Measurements from ENCODE around the gene PLAAT3.

PLAAT3 gene

GRCh38 chr11:63567044-63567840 lies 47.0 kb downstream of the PLAAT3 start:
- Histone ChIP-seq H3K4me3 (ENCODE audit: extremely low read depth, insufficient read depth, low read length, poor library complexity, severe bottlenecking) (no peak overlapping the region), H3K27ac (ENCODE audit: low read depth, low read length, severe bottlenecking) (peak overlapping the region; percentile 63), H3K36me3 (ENCODE audit: control insufficient read depth, insufficient read depth, low read length) (no peaks in the 10 kb centered on the region), H3K9me3 (ENCODE audit: control insufficient read depth, low read length) (no peaks in the 10 kb centered on the region), H3K4me1 (ENCODE audit: control insufficient read depth, insufficient read depth, low read length, poor library complexity, severe bottlenecking) (no peaks in the 10 kb centered on the region)
- WGBS, 2 experiments (ENCODE audit: insufficient coverage in 2 of 2), result 87 to 92% methylated on average over 4 to 5 of the region's 5 CpGs

- H3K36me3 ChIP-seq (ENCODE audit: control insufficient read depth, insufficient read depth, low read length), result no peaks in the 10 kb centered on the region
- no peaks in the 10 kb centered on the region for H3K4me1 ChIP-seq (ENCODE audit: control insufficient read depth, insufficient read depth, low read length, poor library complexity, severe bottlenecking)
- H3K9me3 ChIP-seq (ENCODE audit: control insufficient read depth, low read length), result no peaks in the 10 kb centered on the region
- no peak overlapping the region for H3K4me3 ChIP-seq (ENCODE audit: extremely low read depth, insufficient read depth, low read length, poor library complexity, severe bottlenecking)
- no peak overlapping the region for H3K27ac ChIP-seq (ENCODE audit: low read depth, low read length, severe bottlenecking)
- 89 to 94% methylated on average over 2 to 3 of the region's 4 CpGs for WGBS, 2 experiments (ENCODE audit: insufficient coverage in 2 of 2)
Observed at GRCh38 chr11:63564784-63565350, 49.4 kb downstream of the PLAAT3 start.

GRCh38 chr11:63564056-63564774 lies 50.0 kb downstream of the PLAAT3 start:
- H3K4me1 ChIP-seq (ENCODE audit: control insufficient read depth, insufficient read depth, low read length, poor library complexity, severe bottlenecking), result no peaks in the 10 kb centered on the region
- H3K4me3 ChIP-seq (ENCODE audit: extremely low read depth, insufficient read depth, low read length, poor library complexity, severe bottlenecking), result no peak overlapping the region
- H3K36me3 ChIP-seq (ENCODE audit: control insufficient read depth, insufficient read depth, low read length), result no peaks in the 10 kb centered on the region
- no peak overlapping the region for H3K27ac ChIP-seq (ENCODE audit: low read depth, low read length, severe bottlenecking)
- H3K9me3 ChIP-seq (ENCODE audit: control insufficient read depth, low read length), result no peaks in the 10 kb centered on the region
- 93 to 100% methylated on average over 3 to 5 of the region's 7 CpGs for WGBS, 2 experiments (ENCODE audit: insufficient coverage in 2 of 2)

GRCh38 chr11:63563201-63564055 lies 50.8 kb downstream of the PLAAT3 start, which contains the start of gene PLAAT2:
Gene PLAAT2, minus strand, starts transcription at chr11:63563379. Its CDS starts 55 bp downstream, at chr11:63563324.
- no peak within 1 kb of the TSS for H3K4me3 ChIP-seq (ENCODE audit: extremely low read depth, insufficient read depth, low read length, poor library complexity, severe bottlenecking)
- H3K27ac ChIP-seq (ENCODE audit: low read depth, low read length, severe bottlenecking), result no peak within 1 kb of the TSS
- no peaks in the 10 kb centered on the region for H3K4me1 ChIP-seq (ENCODE audit: control insufficient read depth, insufficient read depth, low read length, poor library complexity, severe bottlenecking)
- 92 to 99% methylated on average over 4 to 8 of the region's 13 CpGs for WGBS, 2 experiments (ENCODE audit: insufficient coverage in 2 of 2)
- no peaks in the 10 kb centered on the region for H3K9me3 ChIP-seq (ENCODE audit: control insufficient read depth, low read length)
- no peaks in the 10 kb centered on the region for H3K36me3 ChIP-seq (ENCODE audit: control insufficient read depth, insufficient read depth, low read length)

- no peak overlapping the region for H3K27ac ChIP-seq (ENCODE audit: low read depth, low read length, severe bottlenecking)
- 78 to 82% methylated on average over 3 to 4 of the region's 7 CpGs for WGBS, 2 experiments (ENCODE audit: insufficient coverage in 2 of 2)
Observed at GRCh38 chr11:63560506-63561180, 53.6 kb downstream of the PLAAT3 start.

GRCh38 chr11:63558459-63559157 lies 55.6 kb downstream of the PLAAT3 start:
- H3K27ac ChIP-seq (ENCODE audit: low read depth, low read length, severe bottlenecking), result no peak overlapping the region
- WGBS, 2 experiments (ENCODE audit: insufficient coverage in 2 of 2), result 95 to 97% methylated on average over 5 to 6 of the region's 7 CpGs

More at GRCh38 chr11:63560506-63561180, 53.6 kb downstream of the PLAAT3 start:
- Histone ChIP-seq H3K4me3 (ENCODE audit: extremely low read depth, insufficient read depth, low read length, poor library complexity, severe bottlenecking) (no peak overlapping the region), H3K9me3 (ENCODE audit: control insufficient read depth, low read length) (no peaks in the 10 kb centered on the region), H3K4me1 (ENCODE audit: control insufficient read depth, insufficient read depth, low read length, poor library complexity, severe bottlenecking) (no peaks in the 10 kb centered on the region), H3K36me3 (ENCODE audit: control insufficient read depth, insufficient read depth, low read length) (no peaks in the 10 kb centered on the region)

GRCh38 chr11:63557570-63557969 lies 56.7 kb downstream of the PLAAT3 start:
- Histone ChIP-seq H3K36me3 (ENCODE audit: control insufficient read depth, insufficient read depth, low read length) (no peaks in the 10 kb centered on the region), H3K9me3 (ENCODE audit: control insufficient read depth, low read length) (no peaks in the 10 kb centered on the region), H3K27ac (ENCODE audit: low read depth, low read length, severe bottlenecking) (no peak overlapping the region), H3K4me3 (ENCODE audit: extremely low read depth, insufficient read depth, low read length, poor library complexity, severe bottlenecking) (no peak overlapping the region), H3K4me1 (ENCODE audit: control insufficient read depth, insufficient read depth, low read length, poor library complexity, severe bottlenecking) (peaks cover 11% of the 10 kb centered on the region)
- WGBS, 2 experiments (ENCODE audit: insufficient coverage in 2 of 2), result 87 to 91% methylated on average over 5 to 6 of the region's 7 CpGs

More at GRCh38 chr11:63558459-63559157, 55.6 kb downstream of the PLAAT3 start:
- no peak overlapping the region for H3K4me3 ChIP-seq (ENCODE audit: extremely low read depth, insufficient read depth, low read length, poor library complexity, severe bottlenecking)
- no peaks in the 10 kb centered on the region for H3K9me3 ChIP-seq (ENCODE audit: control insufficient read depth, low read length)
- H3K36me3 ChIP-seq (ENCODE audit: control insufficient read depth, insufficient read depth, low read length), result no peaks in the 10 kb centered on the region
- peaks cover 10% of the 10 kb centered on the region for H3K4me1 ChIP-seq (ENCODE audit: control insufficient read depth, insufficient read depth, low read length, poor library complexity, severe bottlenecking)

GRCh38 chr11:63556404-63557013 lies 57.7 kb downstream of the PLAAT3 start:
- Histone ChIP-seq H3K36me3 (ENCODE audit: control insufficient read depth, insufficient read depth, low read length) (no peaks in the 10 kb centered on the region), H3K9me3 (ENCODE audit: control insufficient read depth, low read length) (no peaks in the 10 kb centered on the region), H3K27ac (ENCODE audit: low read depth, low read length, severe bottlenecking) (no peak overlapping the region), H3K4me1 (ENCODE audit: control insufficient read depth, insufficient read depth, low read length, poor library complexity, severe bottlenecking) (peaks cover 11% of the 10 kb centered on the region), H3K4me3 (ENCODE audit: extremely low read depth, insufficient read depth, low read length, poor library complexity, severe bottlenecking) (no peak overlapping the region)
- WGBS, 2 experiments (ENCODE audit: insufficient coverage in 2 of 2), result 78 to 95% methylated on average over 3 to 6 of the region's 7 CpGs

GRCh38 chr11:63554877-63555223 lies 59.4 kb downstream of the PLAAT3 start:
- 83 to 97% methylated on average over 3 of the region's 4 CpGs for WGBS, 2 experiments (ENCODE audit: insufficient coverage in 2 of 2)
- no peaks in the 10 kb centered on the region for H3K36me3 ChIP-seq (ENCODE audit: control insufficient read depth, insufficient read depth, low read length)
- no peak overlapping the region for H3K4me3 ChIP-seq (ENCODE audit: extremely low read depth, insufficient read depth, low read length, poor library complexity, severe bottlenecking)
- no peak overlapping the region for H3K27ac ChIP-seq (ENCODE audit: low read depth, low read length, severe bottlenecking)
- peaks cover 11% of the 10 kb centered on the region for H3K4me1 ChIP-seq (ENCODE audit: control insufficient read depth, insufficient read depth, low read length, poor library complexity, severe bottlenecking)
- H3K9me3 ChIP-seq (ENCODE audit: control insufficient read depth, low read length), result no peaks in the 10 kb centered on the region
